Rectal smooth muscle tissue (tissue), 1 donor: ENCODE measurements around the gene BCO1.
"Not testable (repeated sequence)": the region's sequence is repeated elsewhere in the genome, so short reads cannot be mapped to it uniquely, and the experiment has no call there.

Experiments used
- H3K27ac ChIP-seq: one replicate; pipeline ENCODE4 v1.7.0; 2013; ENCODE audit warnings: low read depth, low read length, inconsistent platforms
- H3K27me3 ChIP-seq: one replicate; pipeline ENCODE4 v1.7.0; 2013; ENCODE audit warnings: low read length; ENCODE audit not compliant: control insufficient read depth, insufficient read depth
- H3K36me3 ChIP-seq: one replicate; pipeline ENCODE4 v1.7.0; 2013; ENCODE audit warnings: low read length; ENCODE audit not compliant: control insufficient read depth, insufficient read depth
- H3K4me1 ChIP-seq: one replicate; pipeline ENCODE4 v1.7.0; 2013; ENCODE audit warnings: low read length; ENCODE audit not compliant: control insufficient read depth, insufficient read depth
- H3K4me3 ChIP-seq: one replicate; pipeline ENCODE4 v1.7.0; 2013; ENCODE audit warnings: low read length
- H3K9ac ChIP-seq: one replicate; pipeline ENCODE4 v1.7.0; 2013; ENCODE audit warnings: low read length

Gene BCO1

GRCh38 chr16:81216114-81216513, 22.4 kb upstream of the BCO1 start:
- Histone ChIP-seq H3K4me3 (no peak overlapping the region), H3K27ac (no peak overlapping the region), H3K27me3 (no peaks in the 10 kb centered on the region), H3K36me3 (no peaks in the 10 kb centered on the region), H3K9ac (no peak overlapping the region), H3K4me1 (no peaks in the 10 kb centered on the region)

- Histone ChIP-seq H3K36me3 (no peaks in the 10 kb centered on the region), H3K4me1 (no peaks in the 10 kb centered on the region), H3K27ac (no peak overlapping the region), H3K27me3 (no peaks in the 10 kb centered on the region), H3K4me3 (no peak overlapping the region), H3K9ac (no peak overlapping the region)
These were observed 21.8 kb upstream of the BCO1 start for GRCh38 chr16:81216706-81217105.

GRCh38 chr16:81219151-81219550, 19.3 kb upstream of the BCO1 start:
- Histone ChIP-seq H3K36me3 (no peaks in the 10 kb centered on the region), H3K4me1 (no peaks in the 10 kb centered on the region), H3K27ac (no peak overlapping the region), H3K27me3 (no peaks in the 10 kb centered on the region), H3K9ac (no peak overlapping the region), H3K4me3 (no peak overlapping the region)

GRCh38 chr16:81220349-81220748, 18.1 kb upstream of the BCO1 start:
- Histone ChIP-seq H3K27me3 (no peaks in the 10 kb centered on the region), H3K4me1 (no peaks in the 10 kb centered on the region)

GRCh38 chr16:81221731-81222130, 16.8 kb upstream of the BCO1 start:
- Histone ChIP-seq H3K4me3 (no peak overlapping the region), H3K27me3 (no peaks in the 10 kb centered on the region), H3K9ac (no peak overlapping the region), H3K36me3 (no peaks in the 10 kb centered on the region), H3K27ac (no peak overlapping the region), H3K4me1 (no peaks in the 10 kb centered on the region)

More at GRCh38 chr16:81220349-81220748, 18.1 kb upstream of the BCO1 start:
- Histone ChIP-seq H3K9ac (no peak overlapping the region), H3K36me3 (no peaks in the 10 kb centered on the region), H3K4me3 (no peak overlapping the region), H3K27ac (no peak overlapping the region)

- Histone ChIP-seq H3K36me3 (no peaks in the 10 kb centered on the region), H3K9ac (no peak overlapping the region), H3K4me1 (no peaks in the 10 kb centered on the region), H3K27ac (no peak overlapping the region), H3K4me3 (no peak overlapping the region), H3K27me3 (no peaks in the 10 kb centered on the region)
These were observed 13.7 kb upstream of the BCO1 start for GRCh38 chr16:81224824-81225223.

- not testable (repeated sequence) for H3K9ac ChIP-seq, H3K27me3 ChIP-seq, H3K27ac ChIP-seq, H3K4me1 ChIP-seq, H3K4me3 ChIP-seq, H3K36me3 ChIP-seq
These were observed 12.8 kb upstream of the BCO1 start for GRCh38 chr16:81225697-81226096.

- Histone ChIP-seq H3K27ac (no peak overlapping the region), H3K4me3 (no peak overlapping the region), H3K36me3 (no peaks in the 10 kb centered on the region), H3K27me3 (no peaks in the 10 kb centered on the region), H3K4me1 (no peaks in the 10 kb centered on the region), H3K9ac (no peak overlapping the region)
These were observed 10.7 kb upstream of the BCO1 start for GRCh38 chr16:81227785-81228184.

- H3K4me1 ChIP-seq: no peaks in the 10 kb centered on the region
- no peak overlapping the region for H3K27ac ChIP-seq
- H3K9ac ChIP-seq: no peak overlapping the region
- H3K27me3 ChIP-seq: no peaks in the 10 kb centered on the region
- H3K4me3 ChIP-seq: no peak overlapping the region
- no peaks in the 10 kb centered on the region for H3K36me3 ChIP-seq
These were observed 8.7 kb upstream of the BCO1 start for GRCh38 chr16:81229811-81230210.

GRCh38 chr16:81231014-81231413, 7.5 kb upstream of the BCO1 start:
- Histone ChIP-seq H3K27me3 (no peaks in the 10 kb centered on the region), H3K36me3 (no peaks in the 10 kb centered on the region), H3K4me1 (no peaks in the 10 kb centered on the region), H3K27ac (no peak overlapping the region), H3K4me3 (no peak overlapping the region), H3K9ac (no peak overlapping the region)

- no peak overlapping the region for H3K9ac ChIP-seq
- peaks cover 6% of the 10 kb centered on the region for H3K4me1 ChIP-seq
- no peaks in the 10 kb centered on the region for H3K27me3 ChIP-seq
- no peaks in the 10 kb centered on the region for H3K36me3 ChIP-seq
- no peak overlapping the region for H3K4me3 ChIP-seq
- H3K27ac ChIP-seq: no peak overlapping the region
These were observed 5.6 kb upstream of the BCO1 start for GRCh38 chr16:81232740-81233367.

- Histone ChIP-seq H3K36me3 (no peaks in the 10 kb centered on the region), H3K27ac (peak overlapping the region; percentile 91), H3K4me1 (peaks cover 8% of the 10 kb centered on the region), H3K27me3 (no peaks in the 10 kb centered on the region), H3K4me3 (no peak overlapping the region), H3K9ac (no peak overlapping the region)
These were observed 1.2 kb upstream of the BCO1 start for GRCh38 chr16:81237282-81237681.

- H3K27ac ChIP-seq: peak overlapping the region; percentile 91
- H3K4me3 ChIP-seq: peak overlapping the region; percentile 73
- no peaks in the 10 kb centered on the region for H3K36me3 ChIP-seq
- H3K9ac ChIP-seq: peak overlapping the region; percentile 8
- H3K4me1 ChIP-seq: peaks cover 8% of the 10 kb centered on the region
- H3K27me3 ChIP-seq: no peaks in the 10 kb centered on the region
These were observed 570 bp upstream of the BCO1 start for GRCh38 chr16:81237942-81238295.
